Progenitor cell of endocrine pancreas (in vitro differentiated cells): ENCODE data around the gene CAPN11. TPM values are rescaled to one million over a fixed set of nuclear protein-coding genes. Genes with fewer than 3 reads are reported as not detected.

Experiments
- DNase-seq: peaks from one replicate; pipeline ENCODE4 v3.0.0; 2021; ENCODE audit warnings: low spot score; ENCODE audit not compliant: unreplicated experiment
- H3K27ac Mint-ChIP-seq: 2 replicates; pipeline ENCODE4 v1.8.0; 2021; ENCODE audit warnings: mild to moderate bottlenecking, moderate library complexity, mixed read lengths
- H3K27me3 Mint-ChIP-seq: 2 replicates; pipeline ENCODE4 v1.8.0; 2021; ENCODE audit warnings: mixed read lengths
- H3K36me3 Mint-ChIP-seq: 2 replicates; pipeline ENCODE4 v1.8.0; 2022; ENCODE audit warnings: mixed read lengths; ENCODE audit not compliant: insufficient read depth
- H3K4me1 Mint-ChIP-seq: 2 replicates; pipeline ENCODE4 v1.8.0; 2021; ENCODE audit warnings: low read depth, mixed read lengths
- H3K4me3 Mint-ChIP-seq: 2 replicates; pipeline ENCODE4 v1.8.0; 2021; ENCODE audit warnings: low read depth, mild to moderate bottlenecking, moderate library complexity, mixed read lengths
- H3K9me3 Mint-ChIP-seq: 2 replicates; pipeline ENCODE4 v1.8.0; 2021; ENCODE audit warnings: low read depth, mixed read lengths
- total RNA-seq: library from RNA; stranded (reverse); gene quantifications from 2 replicates; pipeline ENCODE4 v1.2.1, GENCODE V29; 2021
- TF ChIP-seq, protein P1 (sequence below): fragments of 200-600 bp; sonication (generic); IDR thresholded peaks from one replicate; pipeline ENCODE4 v1.5.0; 2021; ENCODE audit warnings: antibody characterized with exemption, mild to moderate bottlenecking; ENCODE audit not compliant: unreplicated experiment

The CAPN11 gene
- total RNA-seq, 1 donor from 2014 or later = not detected

DNA sequence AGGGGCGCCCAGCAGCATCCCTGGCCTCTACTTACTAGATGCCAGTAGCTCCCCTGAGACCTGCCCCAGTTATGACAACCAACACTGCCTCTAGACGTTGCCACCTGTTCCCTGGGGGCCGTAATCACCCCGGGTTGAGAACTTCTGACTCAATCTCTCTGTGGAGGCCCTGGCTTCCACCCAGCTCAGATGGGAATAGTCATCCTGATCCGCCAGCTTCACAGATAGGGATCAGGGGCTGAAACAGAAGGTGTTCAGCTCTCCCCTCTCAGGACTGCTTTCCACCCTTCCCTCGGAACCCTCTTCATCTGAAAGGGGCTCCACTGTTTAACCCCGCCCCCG is 3.3 kb downstream of the CAPN11 start:
- H3K4me1 Mint-ChIP-seq = peaks cover 4% of the 10 kb centered on the region
- no peak overlapping the region for H3K27ac Mint-ChIP-seq
- H3K36me3 Mint-ChIP-seq = no peaks in the 10 kb centered on the region
- TF ChIP-seq, protein P1, sequence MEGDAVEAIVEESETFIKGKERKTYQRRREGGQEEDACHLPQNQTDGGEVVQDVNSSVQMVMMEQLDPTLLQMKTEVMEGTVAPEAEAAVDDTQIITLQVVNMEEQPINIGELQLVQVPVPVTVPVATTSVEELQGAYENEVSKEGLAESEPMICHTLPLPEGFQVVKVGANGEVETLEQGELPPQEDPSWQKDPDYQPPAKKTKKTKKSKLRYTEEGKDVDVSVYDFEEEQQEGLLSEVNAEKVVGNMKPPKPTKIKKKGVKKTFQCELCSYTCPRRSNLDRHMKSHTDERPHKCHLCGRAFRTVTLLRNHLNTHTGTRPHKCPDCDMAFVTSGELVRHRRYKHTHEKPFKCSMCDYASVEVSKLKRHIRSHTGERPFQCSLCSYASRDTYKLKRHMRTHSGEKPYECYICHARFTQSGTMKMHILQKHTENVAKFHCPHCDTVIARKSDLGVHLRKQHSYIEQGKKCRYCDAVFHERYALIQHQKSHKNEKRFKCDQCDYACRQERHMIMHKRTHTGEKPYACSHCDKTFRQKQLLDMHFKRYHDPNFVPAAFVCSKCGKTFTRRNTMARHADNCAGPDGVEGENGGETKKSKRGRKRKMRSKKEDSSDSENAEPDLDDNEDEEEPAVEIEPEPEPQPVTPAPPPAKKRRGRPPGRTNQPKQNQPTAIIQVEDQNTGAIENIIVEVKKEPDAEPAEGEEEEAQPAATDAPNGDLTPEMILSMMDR = no peak
- DNase-seq = no peak
- H3K4me3 Mint-ChIP-seq = no peak overlapping the region
- no peaks in the 10 kb centered on the region for H3K9me3 Mint-ChIP-seq
- peaks cover 21% of the 10 kb centered on the region for H3K27me3 Mint-ChIP-seq

DNA sequence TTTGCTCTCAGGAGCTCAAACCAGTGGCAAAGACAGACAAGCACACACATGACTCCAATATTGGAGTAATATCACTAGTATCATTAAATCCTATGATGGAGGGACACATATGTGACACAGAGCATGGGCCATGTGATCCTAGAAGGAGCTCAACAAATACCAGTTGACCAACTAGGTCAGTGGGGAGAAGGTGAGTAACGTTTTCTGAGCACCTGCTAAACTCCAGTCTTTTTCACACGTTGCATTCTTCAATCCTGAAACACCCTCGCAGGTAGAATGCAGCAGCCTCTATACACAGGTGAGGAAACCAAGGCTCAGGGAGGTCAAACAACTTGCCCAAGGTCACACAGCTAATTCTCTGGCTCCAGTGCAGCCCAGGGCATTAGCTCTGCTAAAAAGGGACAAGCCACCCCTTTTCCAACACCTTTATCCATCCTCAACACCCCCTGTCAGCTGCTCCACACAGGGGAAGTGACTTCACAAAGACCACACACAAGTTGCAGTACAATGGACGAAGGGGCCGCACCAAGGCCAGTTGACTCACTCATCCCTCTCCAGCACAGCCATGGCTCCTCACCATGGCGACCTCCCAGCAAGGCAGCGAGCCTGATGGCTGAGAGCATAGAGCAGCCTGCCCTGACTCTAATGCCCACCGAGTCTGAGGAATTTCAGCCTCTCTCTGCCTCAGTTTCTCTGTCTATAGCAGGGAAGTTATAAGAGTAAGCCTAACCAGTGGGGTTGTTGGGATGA is 4.4 kb downstream of the CAPN11 start:
- Mint-ChIP-seq H3K4me1 (peaks cover 2% of the 10 kb centered on the region), H3K27me3 (peaks cover 21% of the 10 kb centered on the region), H3K9me3 (no peaks in the 10 kb centered on the region), H3K4me3 (no peak overlapping the region), H3K27ac (no peak overlapping the region), H3K36me3 (no peaks in the 10 kb centered on the region)
- TF ChIP-seq, protein P1 = no peak
- no peak for DNase-seq

- no peak overlapping the region for H3K4me3 Mint-ChIP-seq
- H3K36me3 Mint-ChIP-seq = no peaks in the 10 kb centered on the region
- H3K27me3 Mint-ChIP-seq = peaks cover 28% of the 10 kb centered on the region
- DNase-seq = no peak
- peak overlapping the region; percentile 16 for H3K27ac Mint-ChIP-seq
- TF ChIP-seq, protein P1 = no peak
- H3K4me1 Mint-ChIP-seq = peaks cover 2% of the 10 kb centered on the region
- no peaks in the 10 kb centered on the region for H3K9me3 Mint-ChIP-seq
Observed at GRCh38 chr6:44166116-44166515, 7.5 kb downstream of the CAPN11 start.

GRCh38 chr6:44166591-44167184 is 8.1 kb downstream of the CAPN11 start:
- H3K4me1 Mint-ChIP-seq = peaks cover 2% of the 10 kb centered on the region
- H3K27me3 Mint-ChIP-seq = peaks cover 31% of the 10 kb centered on the region
- no peaks in the 10 kb centered on the region for H3K9me3 Mint-ChIP-seq
- no peak overlapping the region for H3K27ac Mint-ChIP-seq
- H3K4me3 Mint-ChIP-seq = no peak overlapping the region
- DNase-seq = no peak
- H3K36me3 Mint-ChIP-seq = no peaks in the 10 kb centered on the region
- TF ChIP-seq, protein P1 = no peak

DNA sequence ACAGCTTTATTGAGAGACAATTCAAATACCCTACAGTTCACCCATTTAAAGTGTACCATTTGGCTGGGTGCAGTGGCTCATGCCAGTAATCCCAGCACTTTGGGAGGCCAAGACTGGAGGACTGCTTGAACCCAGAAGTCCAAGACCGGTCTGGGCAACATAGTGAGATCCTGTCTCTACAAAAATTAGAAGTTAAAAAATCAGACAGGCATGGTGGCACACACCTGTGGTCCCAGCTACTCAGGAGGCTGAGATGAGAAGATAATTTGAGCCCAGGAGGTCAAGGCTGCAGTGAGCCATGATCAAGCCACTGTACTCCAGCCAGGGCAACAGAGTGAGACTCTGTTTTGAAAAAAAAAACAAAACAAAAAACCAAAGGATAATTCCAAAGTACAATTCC is 8.9 kb downstream of the CAPN11 start:
- Mint-ChIP-seq H3K4me3 (no peak overlapping the region), H3K9me3 (no peaks in the 10 kb centered on the region), H3K36me3 (no peaks in the 10 kb centered on the region), H3K27ac (no peak overlapping the region), H3K4me1 (peaks cover 2% of the 10 kb centered on the region), H3K27me3 (peaks cover 32% of the 10 kb centered on the region)
- TF ChIP-seq, protein P1 = no peak
- no peak for DNase-seq
